Fibroblast of villous mesenchyme (primary cell): ENCODE measurements around the gene IQSEC1. TPM values are rescaled to one million over a fixed set of nuclear protein-coding genes. Genes with fewer than 3 reads are reported as not detected.

ENCODE experiments used
- DNase-seq: peaks from one replicate; pipeline ENCODE4 v3.0.0-alpha.2; 2010; ENCODE audit warnings: low read depth
- H3K4me3 ChIP-seq: 2 replicates; pipeline ENCODE4 v1.5.1; 2011; ENCODE audit warnings: low read depth, mild to moderate bottlenecking, low read length
- CTCF ChIP-seq: IDR thresholded peaks from 2 replicates; pipeline ENCODE4 v1.5.1; 2012; ENCODE audit warnings: low read depth, mild to moderate bottlenecking, low read length; ENCODE audit not compliant: insufficient read depth
- total RNA-seq: library from RNA; depleted of rRNA; stranded (reverse); fragments of >200 nt; gene quantifications from 2 replicates; pipeline ENCODE4 v1.2.3, GENCODE V29; 2012

The IQSEC1 gene
- total RNA-seq, 1 donor = 19.9 TPM

DNA sequence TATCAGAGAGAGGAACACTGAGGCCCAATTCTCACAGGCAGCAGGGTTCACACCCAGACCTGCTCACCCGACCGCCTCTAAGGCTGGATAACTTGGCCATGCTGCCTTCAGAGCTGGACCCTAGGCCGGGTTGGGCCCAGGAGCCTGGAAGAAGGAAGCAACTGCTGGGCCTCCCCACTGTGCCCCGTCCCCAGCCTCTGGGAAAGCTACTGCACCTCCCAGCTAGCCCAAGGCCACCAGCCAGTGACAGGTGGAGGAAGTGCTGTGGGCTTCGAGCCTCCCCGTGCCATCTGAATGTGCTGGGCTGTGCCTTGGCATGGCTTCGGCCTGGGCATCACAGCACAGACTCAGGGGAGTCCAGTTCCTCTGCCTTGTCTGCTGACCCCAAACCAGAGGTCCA lies 169.3 kb downstream of the IQSEC1 start:
- no peak for DNase-seq
- H3K4me3 ChIP-seq = no peak overlapping the region
- no peak for TF ChIP-seq CTCF

DNA sequence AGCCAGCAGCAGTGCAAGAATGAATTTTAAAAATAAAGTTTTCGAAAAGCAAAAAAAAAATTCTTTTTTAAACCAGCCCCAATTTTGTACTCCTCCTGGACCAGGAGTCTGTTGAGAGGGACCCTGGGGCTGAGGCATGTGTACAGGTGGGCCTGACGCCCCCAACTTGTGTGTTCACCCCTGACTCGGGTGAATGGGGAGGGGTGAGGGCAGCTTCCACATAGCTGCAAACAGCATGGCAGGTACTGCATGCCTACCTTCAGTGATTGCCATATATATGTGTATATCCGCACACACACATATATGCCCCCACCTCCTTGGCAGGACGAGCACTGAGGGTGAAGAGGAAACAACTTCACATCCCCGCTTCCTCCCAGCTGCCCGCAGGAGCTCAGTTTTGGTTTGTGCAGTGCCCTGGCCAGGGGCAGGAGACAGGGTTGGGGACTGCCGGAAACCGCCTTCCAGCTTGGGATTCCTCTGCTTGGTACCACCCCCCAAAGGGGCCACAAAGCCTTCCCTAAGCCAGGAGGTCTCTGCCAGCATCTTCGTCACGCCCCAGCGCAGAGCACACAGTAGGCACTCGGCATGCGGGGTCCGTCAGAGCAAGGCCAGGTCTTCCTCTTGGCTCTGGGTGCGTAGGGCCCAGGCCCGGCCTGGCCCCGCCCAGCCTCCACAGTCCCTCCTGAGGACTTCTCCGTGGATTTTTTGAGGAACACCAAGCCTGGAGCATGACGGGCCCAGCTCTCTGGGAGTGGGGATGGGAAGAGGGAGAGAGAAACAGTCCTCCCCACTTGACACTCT lies 170.0 kb downstream of the IQSEC1 start:
- no peak for TF ChIP-seq CTCF
- no peak for DNase-seq
- H3K4me3 ChIP-seq = no peak overlapping the region

DNA sequence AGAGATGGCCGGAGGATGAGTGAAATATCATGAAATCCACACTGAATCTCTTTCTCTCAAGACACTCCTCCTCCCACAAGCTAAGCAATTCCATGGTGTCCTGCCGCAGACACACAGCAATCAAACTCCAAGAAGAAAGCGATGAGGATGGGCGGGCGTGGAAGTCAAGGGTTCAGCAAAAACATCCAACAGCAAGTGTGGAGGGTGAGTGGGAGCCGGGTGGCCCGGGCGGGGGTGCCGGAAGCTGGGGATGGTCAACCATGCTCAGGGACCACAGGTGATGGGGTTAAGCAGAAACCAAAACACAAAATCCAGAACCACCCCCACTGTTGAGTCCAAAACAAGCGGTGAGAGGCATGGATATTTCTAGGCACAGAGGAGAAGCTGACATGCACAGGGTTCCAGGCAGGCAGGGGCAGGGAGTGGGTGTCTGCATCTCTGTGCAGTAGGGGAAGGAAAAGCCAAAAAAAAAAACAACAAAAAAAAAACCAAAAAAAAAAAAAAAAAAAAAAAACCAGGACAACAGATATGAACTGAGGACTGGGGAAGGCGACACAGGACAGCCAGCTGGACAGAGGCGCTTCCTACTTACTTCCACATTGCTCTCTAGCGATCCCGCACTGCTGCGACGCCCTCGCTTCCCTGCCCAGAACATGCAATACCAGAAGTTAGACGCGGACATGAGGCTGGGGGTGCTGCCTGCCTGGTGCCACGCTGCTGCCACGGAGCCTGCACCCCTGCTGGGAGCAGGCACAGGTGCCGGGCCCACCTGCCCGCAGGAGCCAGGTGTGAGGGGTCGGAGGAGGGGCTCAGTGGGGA lies 170.8 kb downstream of the IQSEC1 start:
- TF ChIP-seq CTCF = no peak
- no peak overlapping the region for H3K4me3 ChIP-seq
- DNase-seq = no peak

- no peak overlapping the region for H3K4me3 ChIP-seq
- no peak for TF ChIP-seq CTCF
- DNase-seq = no peak
Measured at GRCh38 chr3:12901623-12902045, 171.6 kb downstream of the IQSEC1 start.

DNA sequence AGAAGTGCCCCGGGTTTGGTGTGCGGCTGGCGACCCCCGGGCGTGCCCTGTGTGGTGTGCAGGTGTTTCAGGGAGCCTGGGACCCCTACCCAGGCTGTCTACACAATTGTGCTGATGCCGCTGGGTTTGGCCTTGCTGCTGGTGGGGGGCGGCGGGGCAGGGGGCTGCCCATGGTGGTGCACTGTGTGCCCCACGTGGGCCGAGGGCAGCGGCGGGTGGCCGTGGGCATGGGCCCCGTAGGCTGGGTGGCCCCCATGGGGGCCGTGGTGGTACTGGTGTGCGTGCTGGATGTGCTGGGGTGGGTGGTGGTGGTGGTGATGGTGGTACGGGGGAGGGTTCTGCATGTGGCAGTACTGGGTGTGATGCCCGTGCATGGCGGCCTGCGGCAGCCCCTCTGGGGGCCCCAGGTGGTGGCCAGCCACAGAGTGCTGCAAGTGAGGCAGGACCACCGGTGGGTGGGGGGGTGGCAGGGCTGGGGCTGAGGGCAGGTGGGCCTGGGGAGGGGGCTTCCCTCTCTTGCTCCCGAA lies 172.3 kb downstream of the IQSEC1 start:
- no peak for DNase-seq
- no peak overlapping the region for H3K4me3 ChIP-seq
- no peak for TF ChIP-seq CTCF

GRCh38 chr3:12898965-12899755 lies 174.1 kb downstream of the IQSEC1 start:
- H3K4me3 ChIP-seq = no peak overlapping the region
- no peak for TF ChIP-seq CTCF
- no peak for DNase-seq
